GM19438 (cell line): ENCODE data around the gene GOLPH3.
"Not testable (repeated sequence)": the region's sequence is repeated elsewhere in the genome, so short reads cannot be mapped to it uniquely, and the experiment has no call there.

Experiments used
- ATAC-seq: cut with Tn5 transposase; IDR thresholded peaks from one replicate; pipeline ENCODE4 v1.9.1; 2021; ENCODE audit warnings: low read depth; ENCODE audit not compliant: unreplicated experiment

The GOLPH3 gene

GRCh38 chr5:32172186-32172911 lies 1.8 kb downstream of the GOLPH3 start:
- not testable (repeated sequence) for ATAC-seq

GRCh38 chr5:32170303-32171151 lies 3.6 kb downstream of the GOLPH3 start:
- ATAC-seq = no peak

- ATAC-seq = no peak
Observed at GRCh38 chr5:32168460-32169033, 5.6 kb downstream of the GOLPH3 start.

- no peak for ATAC-seq
Observed at GRCh38 chr5:32165597-32165996, 8.5 kb downstream of the GOLPH3 start.

- ATAC-seq = no peak
Observed at GRCh38 chr5:32163785-32164184, 10.3 kb downstream of the GOLPH3 start.

- no peak for ATAC-seq
Observed at GRCh38 chr5:32163053-32163452, 11.1 kb downstream of the GOLPH3 start.

GRCh38 chr5:32160228-32160627 lies 13.9 kb downstream of the GOLPH3 start:
- ATAC-seq = no peak

GRCh38 chr5:32159328-32160072 lies 14.6 kb downstream of the GOLPH3 start:
- ATAC-seq = no peak

- no peak for ATAC-seq
Observed at GRCh38 chr5:32158679-32158975, 15.5 kb downstream of the GOLPH3 start.

GRCh38 chr5:32157078-32157477 lies 17.0 kb downstream of the GOLPH3 start:
- ATAC-seq = no peak

GRCh38 chr5:32156635-32157034 lies 17.5 kb downstream of the GOLPH3 start:
- no peak for ATAC-seq

- no peak for ATAC-seq
Observed at GRCh38 chr5:32155211-32155610, 18.9 kb downstream of the GOLPH3 start.

- no peak for ATAC-seq
Observed at GRCh38 chr5:32153723-32154122, 20.4 kb downstream of the GOLPH3 start.

GRCh38 chr5:32151198-32151597 lies 22.9 kb downstream of the GOLPH3 start:
- ATAC-seq = no peak

GRCh38 chr5:32150366-32150765 lies 23.8 kb downstream of the GOLPH3 start:
- ATAC-seq = no peak

GRCh38 chr5:32147959-32148358 lies 26.2 kb downstream of the GOLPH3 start:
- ATAC-seq = no peak

GRCh38 chr5:32147236-32147635 lies 26.9 kb downstream of the GOLPH3 start:
- ATAC-seq = no peak

- ATAC-seq = no peak
Observed at GRCh38 chr5:32145378-32145777, 28.7 kb downstream of the GOLPH3 start.

- no peak for ATAC-seq
Observed at GRCh38 chr5:32144378-32145207, 29.5 kb downstream of the GOLPH3 start.
